GM21381 (cell line): Measurements from ENCODE around the gene GRM2.

Experiments used
- ATAC-seq: cut with Tn5 transposase; IDR thresholded peaks from one replicate; pipeline ENCODE4 v1.9.1; 2021; ENCODE audit warnings: mild to moderate bottlenecking, moderate library complexity; ENCODE audit not compliant: unreplicated experiment

Gene GRM2

DNA sequence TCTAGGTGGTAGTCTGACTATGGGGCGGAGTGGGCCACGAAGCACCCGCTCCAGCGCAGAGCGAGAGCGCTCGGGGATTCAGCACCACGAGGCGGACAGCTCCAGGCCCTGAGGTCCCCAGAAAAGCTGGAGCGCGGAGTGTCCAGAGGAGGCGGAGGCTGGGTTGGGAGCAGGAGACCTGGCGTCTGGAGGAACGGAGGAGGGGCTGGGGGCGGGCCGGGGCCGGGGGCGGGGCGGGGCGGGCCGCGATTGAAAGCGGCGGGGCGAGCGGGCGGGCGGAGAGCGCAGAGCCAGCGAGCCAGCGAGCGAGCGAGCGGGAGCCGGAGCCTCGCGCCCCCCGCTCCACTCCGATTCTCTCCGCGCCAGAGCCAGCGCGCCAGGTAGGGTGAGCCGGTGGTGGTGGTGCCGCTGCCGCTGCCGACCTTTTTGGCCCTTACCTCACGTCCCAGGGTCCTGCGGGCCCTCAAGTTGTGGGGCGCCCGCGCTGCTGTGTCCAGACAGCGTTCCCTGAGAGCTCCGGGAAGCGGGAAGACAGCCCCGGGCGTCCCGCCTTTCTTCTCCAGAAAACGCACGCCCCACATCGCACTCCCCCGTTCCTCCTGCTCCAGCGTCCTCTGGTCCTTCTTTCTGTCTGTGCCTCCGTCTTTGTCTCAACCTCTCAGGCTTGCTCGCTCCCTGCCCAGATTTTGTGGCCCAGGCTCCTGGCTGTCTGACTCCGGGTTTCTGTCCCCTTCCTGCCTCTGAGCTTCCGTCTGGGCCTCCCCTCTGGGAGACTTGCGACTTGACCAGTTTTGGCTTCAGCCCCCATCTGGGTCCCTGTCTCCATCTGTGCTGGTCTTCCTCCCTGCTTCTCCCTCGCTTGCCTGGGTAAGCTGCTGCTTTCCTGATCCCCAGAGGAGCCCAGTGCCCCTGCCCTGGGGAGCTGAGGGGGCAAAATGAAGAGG lies at the start of gene GRM2:
GRM2 (plus strand) TSS at position 281 of the 944 bp plus-strand sequence. CDS start 1,916 bp downstream, outside the sequence.
- ATAC-seq = no peak

DNA sequence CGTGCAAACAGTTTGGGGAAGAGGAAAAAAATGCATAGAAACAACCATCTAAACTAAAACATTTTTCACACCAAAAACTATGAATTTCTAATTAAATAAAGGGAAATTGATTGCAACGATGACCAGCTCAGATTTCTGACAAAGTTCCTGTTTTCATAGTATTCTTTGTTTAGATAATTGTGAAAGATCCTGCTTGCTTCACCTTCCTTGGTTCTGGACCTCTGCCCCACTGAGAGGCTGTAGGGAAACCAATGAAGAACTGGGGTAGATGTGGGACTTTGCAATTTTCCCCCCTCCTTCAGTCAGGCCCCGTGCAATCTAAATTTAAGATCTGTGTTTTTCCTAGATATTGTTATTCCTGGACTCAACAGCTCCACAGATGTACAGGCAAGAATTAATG lies 49.6 kb upstream of the GRM2 start:
- ATAC-seq = no peak

DNA sequence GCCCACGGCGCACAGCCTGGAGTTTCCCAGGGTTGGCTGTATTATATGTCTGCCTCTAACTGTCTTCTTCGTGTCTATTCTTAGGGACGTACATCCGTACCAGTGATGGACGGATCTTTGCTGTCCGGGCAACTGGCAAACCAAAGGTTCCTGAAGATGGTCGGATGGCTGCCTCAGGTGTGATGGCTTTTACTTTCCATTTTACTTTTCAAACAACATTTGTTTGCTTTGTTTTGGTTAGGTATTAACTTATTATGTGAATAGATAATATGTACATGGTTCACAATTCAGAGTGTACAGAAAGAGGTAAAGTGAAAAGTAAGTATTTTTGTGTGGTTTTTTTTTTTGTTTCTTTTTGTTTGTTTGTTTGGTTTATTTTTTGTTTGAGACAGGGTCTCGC lies 46.9 kb upstream of the GRM2 start:
- ATAC-seq = no peak

DNA sequence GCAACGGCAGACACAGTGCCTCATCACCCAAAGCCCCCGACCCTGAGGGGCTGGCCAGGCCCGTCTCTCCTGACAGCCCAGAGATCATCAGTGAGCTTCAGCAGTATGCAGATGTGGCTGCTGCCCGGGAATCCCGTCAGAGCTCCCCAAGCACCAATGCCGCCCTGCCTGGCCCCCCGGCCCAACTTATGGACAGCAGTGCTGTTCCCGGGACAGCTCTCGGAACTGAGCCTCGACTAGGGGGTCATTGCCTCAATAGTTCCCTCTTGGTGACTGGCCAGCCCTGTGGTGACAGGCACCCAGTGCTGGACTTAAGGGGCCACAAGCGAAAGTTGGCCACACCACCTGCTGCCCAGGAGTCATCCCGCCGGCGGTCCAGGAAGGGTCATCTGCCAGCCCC lies 44.4 kb upstream of the GRM2 start:
- no peak for ATAC-seq

DNA sequence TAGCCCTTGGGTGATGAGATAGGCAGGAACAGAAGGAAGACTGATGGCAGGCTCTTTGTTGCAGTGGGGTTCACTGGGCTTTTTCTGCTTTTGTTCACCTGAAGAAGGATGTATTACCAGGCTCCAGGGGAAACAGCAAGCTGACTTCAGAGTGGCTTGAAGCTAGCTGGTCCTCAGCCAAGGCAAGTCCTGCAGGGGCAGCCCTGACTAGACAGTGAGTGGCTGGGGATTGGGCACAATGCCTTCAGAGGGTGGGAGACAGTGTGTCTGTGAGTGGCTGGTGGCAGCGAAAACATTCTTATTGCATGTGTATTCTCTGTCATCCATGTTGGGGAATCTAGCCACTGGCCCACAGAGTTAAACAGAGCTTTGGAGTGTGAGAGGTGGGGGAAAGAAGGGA lies 38.1 kb upstream of the GRM2 start:
- no peak for ATAC-seq

DNA sequence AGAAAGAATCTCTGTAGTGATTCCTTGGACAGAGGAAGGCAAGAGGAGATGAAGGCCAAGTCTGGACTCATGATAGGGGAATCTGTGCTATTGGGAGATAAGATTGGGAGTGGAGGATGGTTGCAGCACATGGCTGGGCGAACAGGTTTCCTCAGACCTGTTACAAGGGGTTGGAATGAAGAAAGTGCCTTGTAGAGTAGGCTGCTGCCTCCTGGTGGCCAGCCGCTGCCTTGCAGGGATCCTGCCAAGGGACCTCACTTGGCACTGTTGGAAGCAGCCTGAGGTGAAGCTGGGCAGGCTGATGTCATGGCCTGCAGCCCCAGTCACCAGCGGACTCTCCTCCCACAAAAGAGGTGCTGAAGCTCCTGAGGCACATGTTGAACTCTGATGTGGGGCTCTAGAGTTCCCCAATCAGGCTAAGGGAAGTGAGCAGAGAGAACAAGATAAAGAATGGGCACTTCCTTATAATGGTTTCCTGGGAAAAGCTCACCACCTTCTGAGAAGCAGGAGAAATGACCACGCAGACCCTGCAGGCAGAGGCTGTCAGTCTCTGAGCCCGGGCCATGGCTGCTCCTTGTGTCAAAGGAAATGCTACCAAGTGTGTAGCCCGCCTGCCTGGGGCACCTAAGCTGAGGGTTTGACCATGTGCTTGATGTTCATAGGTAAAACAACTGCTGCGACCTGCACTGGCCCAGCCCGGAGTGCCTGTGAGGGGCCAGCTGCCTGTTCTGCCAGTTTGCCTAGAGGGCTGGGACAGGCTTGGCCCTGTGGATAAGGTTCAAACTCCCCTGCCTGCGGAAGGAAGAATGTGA lies 37.4 kb upstream of the GRM2 start:
- no peak for ATAC-seq

DNA sequence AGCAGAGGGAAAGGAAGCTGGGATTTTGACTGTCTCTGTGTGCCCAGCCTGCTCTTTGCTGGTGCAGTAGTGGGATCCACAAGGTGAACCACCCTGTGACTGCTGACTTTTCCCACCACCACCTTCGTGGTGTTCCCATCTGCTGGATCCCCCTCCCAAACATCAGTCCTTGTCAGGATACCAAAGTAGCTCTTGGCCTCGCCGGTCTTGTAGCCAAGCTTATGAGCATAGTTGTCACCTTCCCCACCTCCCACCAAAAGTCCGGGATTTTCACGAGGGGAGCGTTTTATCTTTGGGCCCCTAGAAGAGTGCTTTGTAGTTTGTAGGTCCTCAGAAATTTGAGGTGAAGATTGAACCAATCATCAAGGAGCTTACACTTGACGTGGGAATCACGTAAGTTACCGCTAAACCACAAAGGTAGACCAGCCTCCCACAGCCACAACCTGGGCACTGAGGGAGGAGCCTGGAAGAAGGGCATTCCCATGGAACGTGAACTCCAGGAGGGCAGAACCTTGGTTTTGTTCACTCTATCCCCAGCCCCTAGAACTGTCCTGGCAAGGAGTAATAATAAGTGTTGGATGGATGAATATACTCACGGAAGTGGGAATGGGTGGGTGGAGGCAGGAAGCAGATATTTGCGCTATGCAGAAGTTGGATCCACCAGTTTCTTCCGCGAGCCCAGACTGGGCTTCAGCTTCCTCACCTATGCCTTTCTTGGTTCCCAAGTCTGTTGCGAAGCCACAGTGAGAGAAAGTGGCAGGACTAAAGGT lies 36.6 kb upstream of the GRM2 start:
- ATAC-seq = no peak

DNA sequence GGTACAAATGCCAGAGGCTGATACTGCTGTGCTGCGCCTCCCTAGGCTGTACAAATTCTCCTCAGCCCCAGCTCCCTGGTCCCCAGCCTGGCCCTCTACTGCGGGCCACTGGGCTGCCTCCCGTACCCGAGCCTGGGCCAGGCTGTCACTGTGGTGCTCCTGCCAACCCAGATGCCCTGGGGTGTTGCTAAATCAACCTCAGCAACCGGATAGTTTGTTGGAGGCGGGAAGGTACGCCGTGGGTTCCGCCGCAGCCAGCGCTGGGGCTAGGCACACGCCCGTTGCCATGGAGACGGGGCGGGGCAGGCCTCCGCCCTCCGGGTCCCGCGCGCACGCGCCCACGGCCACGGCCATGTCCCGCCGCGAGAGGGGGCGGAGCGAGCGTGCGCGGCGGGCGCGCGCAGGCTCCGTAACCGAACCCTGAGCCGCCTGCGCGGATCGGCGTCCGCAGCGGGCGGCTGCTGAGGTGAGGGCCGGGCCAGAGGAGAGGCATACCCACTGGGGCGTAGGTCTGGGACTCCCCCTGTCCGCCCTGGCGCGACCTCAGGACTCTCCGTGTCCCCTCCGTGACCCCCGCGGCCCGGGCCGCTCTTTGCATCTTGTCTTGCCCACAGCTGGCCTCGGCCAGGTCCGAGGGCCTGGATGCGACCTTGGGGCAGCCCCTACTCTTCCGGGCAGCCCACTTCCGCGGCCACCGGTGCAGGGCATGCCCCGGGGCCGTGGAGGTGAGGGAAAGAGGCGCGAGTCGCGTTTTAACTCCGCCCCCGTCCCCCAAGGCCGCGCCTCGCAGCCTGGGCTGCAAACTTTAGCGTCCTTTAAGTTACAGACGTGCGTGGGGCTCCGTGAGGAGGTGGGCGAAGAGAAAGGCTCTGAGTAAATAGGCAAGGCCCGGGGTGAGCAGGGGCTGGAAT lies 35.8 kb upstream of the GRM2 start, which contains the start of gene TEX264:
TEX264 (plus strand) TSS at position 430 of the 911 bp plus-strand sequence. CDS start 3,053 bp downstream, outside the sequence.
- peak; percentile 71 for ATAC-seq

DNA sequence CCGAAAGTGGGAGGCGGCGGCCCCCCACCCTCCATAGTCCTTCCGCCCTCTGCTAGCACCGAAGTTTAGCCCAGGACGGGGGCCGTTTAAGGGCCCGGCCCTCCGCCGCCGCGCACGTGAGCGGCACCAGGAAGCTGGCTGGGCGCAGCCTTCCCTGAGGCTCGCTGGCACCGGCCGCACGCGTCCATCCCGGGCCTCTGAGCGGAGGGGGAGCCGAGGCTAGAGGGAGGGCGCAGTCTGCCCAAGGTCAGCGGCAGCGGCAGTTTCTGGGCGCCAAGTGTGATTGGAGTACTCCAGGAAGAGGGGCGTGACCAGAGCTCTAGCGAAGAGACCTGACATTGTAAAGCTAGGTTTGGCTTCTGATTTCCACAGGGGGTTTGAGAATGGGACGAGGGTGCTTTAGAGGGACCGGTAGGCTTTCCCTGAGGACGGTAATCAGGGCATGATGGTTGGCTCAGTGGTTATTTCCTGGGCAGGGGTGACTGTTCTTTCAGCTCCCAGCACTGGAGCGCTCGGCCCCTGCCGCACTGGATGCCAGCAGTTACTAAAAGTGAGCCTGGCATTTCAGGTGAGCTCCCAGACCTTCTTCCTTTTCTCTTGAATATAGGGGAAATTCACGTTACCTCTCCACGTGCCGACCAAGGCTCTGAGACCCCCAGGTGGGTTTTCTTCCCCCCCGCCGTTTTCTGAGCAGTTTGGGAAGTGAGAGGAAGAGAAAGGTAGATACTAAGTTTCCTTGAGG lies 35.0 kb upstream of the GRM2 start:
- peak; percentile 35 for ATAC-seq

DNA sequence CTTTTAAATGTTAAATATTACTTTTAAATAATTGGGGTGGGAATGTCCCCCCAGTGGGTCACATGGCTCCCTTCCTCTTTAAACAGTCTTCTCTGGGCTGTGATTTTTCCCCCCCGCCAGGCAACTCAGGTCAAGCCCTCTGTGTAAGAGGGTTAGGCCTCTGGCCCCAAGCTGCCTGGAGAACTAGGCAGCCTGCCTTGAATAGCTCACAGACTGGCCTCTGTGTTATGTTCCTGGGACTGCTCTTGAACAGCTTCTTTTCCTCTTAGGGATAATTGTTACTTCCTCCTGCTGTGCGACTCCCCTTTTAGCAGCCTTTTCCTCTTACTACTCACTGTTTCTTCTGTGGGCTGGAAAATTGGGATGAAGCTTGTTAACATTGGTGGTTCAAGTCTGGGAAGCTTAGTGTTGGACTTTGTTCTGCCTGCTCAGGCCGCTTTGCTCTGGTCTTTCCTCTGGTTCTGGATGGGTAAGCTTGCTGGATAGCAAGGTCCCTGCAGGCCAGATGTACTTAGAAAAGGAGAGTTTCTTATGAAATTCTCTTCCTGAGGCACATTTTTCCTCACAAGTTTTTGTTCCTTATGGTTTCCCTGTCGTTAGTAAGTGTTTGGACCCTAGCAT lies 33.6 kb upstream of the GRM2 start:
- no peak for ATAC-seq

DNA sequence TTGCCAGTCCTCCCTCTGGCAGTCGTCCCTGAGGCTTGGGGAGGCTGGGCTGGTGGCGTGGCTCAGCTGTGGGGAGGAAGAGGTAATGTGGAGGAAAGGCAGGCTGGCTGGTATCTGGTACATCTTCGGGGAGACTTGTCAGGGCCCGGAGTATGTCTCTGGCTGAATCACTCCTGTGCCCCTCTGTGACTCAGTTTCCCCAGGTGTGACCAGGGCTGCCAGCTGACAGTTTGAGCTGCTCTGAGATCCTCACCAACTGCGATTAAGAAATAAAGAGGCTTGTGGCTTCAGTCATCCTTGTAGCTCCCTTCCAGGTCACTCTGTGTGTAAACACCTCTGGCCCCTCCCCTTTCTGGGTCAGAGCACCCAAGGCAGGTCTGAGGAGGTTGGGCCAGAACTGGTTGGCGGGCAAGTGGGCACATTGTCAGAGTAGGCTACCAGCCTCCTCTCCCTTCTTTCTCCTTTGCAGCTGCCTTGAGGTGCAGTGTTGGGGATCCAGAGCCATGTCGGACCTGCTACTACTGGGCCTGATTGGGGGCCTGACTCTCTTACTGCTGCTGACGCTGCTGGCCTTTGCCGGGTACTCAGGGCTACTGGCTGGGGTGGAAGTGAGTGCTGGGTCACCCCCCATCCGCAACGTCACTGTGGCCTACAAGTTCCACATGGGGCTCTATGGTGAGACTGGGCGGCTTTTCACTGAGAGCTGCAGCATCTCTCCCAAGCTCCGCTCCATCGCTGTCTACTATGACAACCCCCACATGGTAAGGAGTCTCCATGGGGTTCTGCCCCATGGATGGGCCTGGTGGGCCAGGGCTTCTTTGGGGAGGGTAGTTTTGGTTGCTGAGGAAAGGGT lies 32.8 kb upstream of the GRM2 start:
- ATAC-seq = no peak

DNA sequence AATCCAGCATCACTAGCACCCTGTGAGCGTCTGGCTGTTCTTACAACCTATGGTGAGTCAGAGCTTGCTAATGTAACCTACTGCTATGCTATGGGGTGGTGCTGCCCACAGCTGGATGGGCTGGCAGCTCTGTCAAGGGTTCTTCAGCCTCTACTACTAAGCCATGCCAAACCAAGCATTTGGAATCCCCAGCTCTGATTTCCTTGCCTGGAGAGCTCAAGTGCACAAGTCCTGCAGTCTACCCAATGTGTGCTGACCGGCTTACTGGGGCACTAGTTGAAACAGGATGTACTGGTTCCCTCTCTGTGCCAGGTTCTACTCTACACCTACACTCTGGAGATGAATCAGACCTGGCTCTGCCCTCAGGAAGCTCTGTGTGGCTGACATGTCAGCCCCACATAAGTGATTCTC lies 31.7 kb upstream of the GRM2 start:
- no peak for ATAC-seq

DNA sequence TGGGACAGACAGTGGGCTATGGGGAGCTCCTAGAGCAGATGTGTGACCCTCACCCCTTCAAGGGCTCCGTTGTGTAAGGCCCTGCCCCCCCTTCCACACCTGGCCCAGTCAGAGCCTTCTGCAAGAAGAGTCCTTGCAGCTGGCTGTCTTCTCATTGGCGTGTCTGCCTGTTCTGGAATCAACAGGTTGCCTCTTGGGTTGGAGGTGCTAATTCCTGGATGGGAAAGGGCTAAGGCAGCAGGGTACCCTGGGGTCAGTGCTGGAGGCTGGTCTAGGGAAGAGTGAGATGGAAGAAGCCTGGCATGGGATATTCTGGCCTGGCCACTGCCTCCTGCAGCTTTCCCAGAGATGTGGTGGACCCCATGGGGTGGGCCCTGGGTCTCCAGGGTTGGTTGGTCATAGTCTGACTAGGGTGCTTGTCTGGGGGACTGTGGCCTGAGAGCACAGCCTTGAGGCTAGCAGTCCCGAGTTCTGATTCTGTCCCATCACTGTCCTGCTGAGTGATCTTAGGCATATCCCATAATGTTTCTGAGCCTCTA lies 30.7 kb upstream of the GRM2 start:
- no peak for ATAC-seq

DNA sequence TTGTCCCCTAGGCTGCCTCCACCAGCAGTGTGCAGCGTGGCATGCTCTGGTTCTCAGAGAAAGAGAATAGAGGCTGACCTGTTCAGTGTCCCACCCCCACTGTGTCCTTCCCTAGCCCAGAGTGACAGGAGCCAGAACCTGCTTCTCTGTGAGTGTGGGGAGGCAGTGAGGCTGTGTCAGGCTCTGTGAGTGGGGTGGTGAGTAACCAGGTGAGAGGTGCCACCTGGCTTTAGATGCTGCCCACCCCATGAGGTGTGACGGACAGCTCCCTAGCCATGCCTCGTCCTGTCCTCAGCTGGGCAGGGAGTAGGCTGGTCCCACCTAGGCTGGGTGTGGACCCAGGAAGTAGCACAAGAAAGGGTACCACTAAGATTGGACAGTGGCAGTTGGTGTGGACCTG lies 29.5 kb upstream of the GRM2 start:
- no peak for ATAC-seq

DNA sequence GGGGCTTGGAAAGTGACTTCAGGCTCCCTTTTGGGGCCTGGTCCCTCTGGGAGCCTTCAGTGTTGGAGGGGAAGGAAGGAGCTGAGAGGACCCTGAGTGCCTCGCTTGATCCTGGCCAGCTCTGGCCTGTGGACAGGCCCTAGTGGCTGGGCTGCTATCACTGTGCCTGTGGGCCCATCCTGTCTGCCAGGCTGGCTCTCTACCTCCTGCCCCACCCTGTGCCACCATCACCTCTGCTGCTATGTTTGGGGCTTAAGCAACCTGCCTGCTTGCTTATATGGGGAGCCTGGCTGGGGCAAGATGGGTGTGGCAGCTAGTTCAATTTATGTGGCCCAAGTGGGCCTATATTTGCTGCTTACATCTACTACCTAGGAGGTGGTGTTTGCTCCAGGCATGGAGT lies 28.7 kb upstream of the GRM2 start:
- ATAC-seq = no peak

DNA sequence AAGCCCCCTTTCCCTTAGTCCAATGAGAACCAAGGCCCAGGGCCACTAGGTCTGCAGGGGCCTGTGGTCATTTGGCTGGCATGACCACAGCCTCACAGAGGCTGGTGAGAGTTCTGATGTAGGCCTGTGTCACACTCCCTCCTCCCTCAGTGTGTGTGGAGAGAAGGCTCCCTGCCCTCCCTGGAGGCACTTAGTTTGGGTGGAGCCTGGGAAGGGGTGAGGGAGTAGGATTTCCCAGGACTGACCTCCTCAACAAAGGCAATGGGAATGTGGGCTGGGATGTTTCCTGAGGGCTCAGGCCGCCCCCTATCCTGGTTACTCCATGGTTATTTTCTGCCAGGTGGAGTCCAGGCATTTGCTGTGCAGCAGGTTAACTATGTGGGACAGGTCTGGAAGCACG lies 28.2 kb upstream of the GRM2 start:
- no peak for ATAC-seq

DNA sequence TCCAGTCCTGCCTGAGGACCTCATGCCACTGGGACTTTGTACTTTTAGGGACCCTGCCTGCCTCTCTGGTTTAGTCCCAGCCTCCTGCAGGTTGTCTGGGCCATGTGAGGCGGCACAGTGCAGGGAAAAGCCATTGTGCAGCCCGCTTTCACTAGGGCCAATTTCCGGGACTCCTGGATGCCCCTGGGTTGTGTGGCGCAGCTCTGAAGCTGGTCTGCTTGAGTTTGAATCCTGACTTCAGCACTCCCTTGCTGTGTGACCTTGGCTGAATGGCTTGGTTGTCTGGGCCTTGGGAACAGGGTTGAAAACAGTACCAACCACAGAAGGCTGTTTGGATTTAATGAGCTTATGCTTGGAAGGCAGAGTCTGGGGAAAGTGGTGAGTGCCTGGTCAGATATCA lies 27.6 kb upstream of the GRM2 start:
- no peak for ATAC-seq

DNA sequence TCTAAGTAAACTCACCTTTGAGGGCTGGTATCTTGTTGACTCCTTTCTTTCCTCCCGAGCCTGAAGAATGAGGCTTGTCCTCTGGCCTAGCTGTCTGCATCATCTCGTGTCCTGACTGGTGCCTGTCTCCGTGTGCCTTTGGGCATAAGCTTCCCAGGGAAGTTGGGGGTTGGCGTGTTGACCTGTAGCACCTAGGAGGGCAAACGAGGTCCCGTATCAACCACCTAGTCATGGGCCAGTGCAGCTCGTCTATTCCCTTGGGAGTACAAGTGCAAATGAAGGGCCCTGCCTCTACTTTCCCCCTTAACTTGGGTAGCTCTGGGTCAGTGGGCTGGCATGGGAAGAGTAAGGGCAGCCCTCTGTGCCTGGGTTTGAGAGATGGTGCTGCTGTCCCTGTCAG lies 27.1 kb upstream of the GRM2 start:
- no peak for ATAC-seq
